CD4-positive, alpha-beta T cell (primary cell): ENCODE results near the gene HPS1. TPM values are rescaled to one million over a fixed set of nuclear protein-coding genes. Genes with fewer than 3 reads are reported as not detected.

Source experiments
- ATAC-seq: fragments of 200-7000 bp; cut with Tn5 transposase; one replicate; pipeline ENCODE4 v1.10.0; 2022; ENCODE audit warnings: mild to moderate bottlenecking; ENCODE audit not compliant: poor library complexity
- CTCF ChIA-PET: fragments of 350-600 bp; sonication (Branson Sonifier 250); formaldehyde crosslinking; loops from one replicate; lab custom pipeline; 2021; ENCODE audit warnings: antibody characterized with exemption, inconsistent platforms; lab: Charles Lee
- POLR2A ChIA-PET: fragments of 350-600 bp; sonication (Branson Sonifier 250); formaldehyde crosslinking; loops from one replicate; lab custom pipeline; 2021; ENCODE audit warnings: antibody characterized with exemption, inconsistent platforms; lab: Charles Lee
- DNase-seq, 14 experiments: peaks; one replicate each; pipeline ENCODE4 v3.0.0-alpha.2; 2013 to 2020; ENCODE audit warnings: mixed read lengths in 2 of 14
- H3K27ac ChIP-seq, 2 donors: one replicate each; pipeline versions ENCODE4 v1.5.1 to v1.7.0; 2013; ENCODE audit warnings: low read length in 2 of 2, low read depth in 1 of 2, mild to moderate bottlenecking in 1 of 2
- H3K27me3 ChIP-seq, 2 experiments: 1 replicate in 1 of 2; 2 replicates in 1 of 2; pipeline versions ENCODE4 v1.6.1 to v1.7.0; 2013; ENCODE audit warnings: low read length in 2 of 2, control low read depth in 1 of 2, mild to moderate bottlenecking in 1 of 2, moderate library complexity in 1 of 2; ENCODE audit not compliant: insufficient read depth in 2 of 2, control insufficient read depth in 1 of 2
- H3K36me3 ChIP-seq: one replicate; pipeline ENCODE4 v1.6.1; 2013; ENCODE audit warnings: low read length, control low read depth; ENCODE audit not compliant: insufficient read depth
- H3K4me1 ChIP-seq: one replicate; pipeline ENCODE4 v1.6.1; 2013; ENCODE audit warnings: low read length, control low read depth; ENCODE audit not compliant: insufficient read depth
- H3K4me3 ChIP-seq: one replicate; pipeline ENCODE4 v1.5.1; 2013; ENCODE audit warnings: mild to moderate bottlenecking, low read length, moderate library complexity
- H3K9me3 ChIP-seq, 2 experiments: 1 replicate in 1 of 2; 2 replicates in 1 of 2; pipeline versions ENCODE4 v1.6.1 to v1.7.0; 2013; ENCODE audit warnings: low read length in 2 of 2, mild to moderate bottlenecking in 2 of 2, control low read depth in 1 of 2, moderate library complexity in 1 of 2; ENCODE audit not compliant: control insufficient read depth in 1 of 2, insufficient read depth in 1 of 2
- H3K27ac Mint-ChIP-seq: one replicate; pipeline ENCODE4 v1.8.0; 2020; ENCODE audit warnings: mixed read lengths
- H3K27me3 Mint-ChIP-seq: one replicate; pipeline ENCODE4 v1.8.0; 2021; ENCODE audit warnings: mixed read lengths
- H3K36me3 Mint-ChIP-seq: one replicate; pipeline ENCODE4 v1.8.0; 2021; ENCODE audit warnings: low read depth, mixed read lengths
- H3K4me1 Mint-ChIP-seq: one replicate; pipeline ENCODE4 v1.8.0; 2021; ENCODE audit warnings: low read depth, mixed read lengths
- H3K4me3 Mint-ChIP-seq: one replicate; pipeline ENCODE4 v1.8.0; 2020; ENCODE audit warnings: mild to moderate bottlenecking, mixed read lengths
- H3K9me3 Mint-ChIP-seq: one replicate; pipeline ENCODE4 v1.8.0; 2020; ENCODE audit warnings: mixed read lengths
- intact Hi-C, 2 experiments: fragments of 100-400 bp; cut with DNase I in 1 of 2; cut with micrococcal nuclease in 1 of 2; formaldehyde crosslinking; loops; one replicate each; pipeline versions ENCODE4 v1.15.1 to v1.9.0; 2023 to 2025; cut with DNase I, micrococcal nuclease
- total RNA-seq, 174 experiments: library from RNA in 2 of 174; stranded (reverse) in 2 of 174; gene quantifications; one replicate each; pipeline ENCODE4 v1.2.3 and lab custom pipeline; 2021 to 2026
- TF ChIP-seq, protein P1 (sequence below): fragments of 200-600 bp; IDR thresholded peaks from one replicate; pipeline ENCODE4 v1.8.0; 2022; ENCODE audit warnings: antibody characterized with exemption, mild to moderate bottlenecking

The HPS1 gene
- total RNA-seq, 2 experiments from 2014 or later: 49.8 to 50.5 TPM

DNA sequence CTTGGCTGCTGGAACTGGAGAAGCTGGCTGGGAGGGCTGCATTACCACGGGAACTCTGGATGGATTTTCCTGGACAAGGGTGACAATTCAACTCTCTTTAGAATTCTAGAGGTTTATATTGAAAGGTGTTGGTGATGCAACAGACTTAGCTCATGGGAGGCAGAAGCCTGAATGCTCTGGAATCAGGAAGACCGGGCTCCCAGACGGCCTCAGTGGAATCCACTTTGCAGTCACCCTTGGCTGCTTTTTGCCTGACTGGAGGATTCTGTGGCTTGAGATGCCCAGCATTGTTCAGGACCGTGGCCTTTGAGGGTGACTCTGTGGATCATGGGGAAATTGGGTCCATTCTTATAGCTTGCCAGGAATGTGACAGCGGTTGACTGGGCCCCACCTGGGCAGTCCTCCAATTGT lies 64.0 kb downstream of the HPS1 start:
- intact Hi-C loops: no loop called here
- H3K27ac ChIP-seq: no peak overlapping the region
- Mint-ChIP-seq H3K4me3 (no peak overlapping the region), H3K27me3 (no peaks in the 10 kb centered on the region), H3K4me1 (no peaks in the 10 kb centered on the region), H3K9me3 (no peaks in the 10 kb centered on the region), H3K36me3 (peaks cover 27% of the 10 kb centered on the region), H3K27ac (no peak overlapping the region)
- DNase-seq (no peak), ATAC-seq (no peak)
- H3K36me3 ChIP-seq: peaks cover 10% of the 10 kb centered on the region
- CTCF ChIA-PET: no interaction called here
- POLR2A ChIA-PET: no interaction called here
- no peaks in the 10 kb centered on the region for H3K27me3 ChIP-seq
- H3K9me3 ChIP-seq: no peaks in the 10 kb centered on the region
- TF ChIP-seq, protein P1, sequence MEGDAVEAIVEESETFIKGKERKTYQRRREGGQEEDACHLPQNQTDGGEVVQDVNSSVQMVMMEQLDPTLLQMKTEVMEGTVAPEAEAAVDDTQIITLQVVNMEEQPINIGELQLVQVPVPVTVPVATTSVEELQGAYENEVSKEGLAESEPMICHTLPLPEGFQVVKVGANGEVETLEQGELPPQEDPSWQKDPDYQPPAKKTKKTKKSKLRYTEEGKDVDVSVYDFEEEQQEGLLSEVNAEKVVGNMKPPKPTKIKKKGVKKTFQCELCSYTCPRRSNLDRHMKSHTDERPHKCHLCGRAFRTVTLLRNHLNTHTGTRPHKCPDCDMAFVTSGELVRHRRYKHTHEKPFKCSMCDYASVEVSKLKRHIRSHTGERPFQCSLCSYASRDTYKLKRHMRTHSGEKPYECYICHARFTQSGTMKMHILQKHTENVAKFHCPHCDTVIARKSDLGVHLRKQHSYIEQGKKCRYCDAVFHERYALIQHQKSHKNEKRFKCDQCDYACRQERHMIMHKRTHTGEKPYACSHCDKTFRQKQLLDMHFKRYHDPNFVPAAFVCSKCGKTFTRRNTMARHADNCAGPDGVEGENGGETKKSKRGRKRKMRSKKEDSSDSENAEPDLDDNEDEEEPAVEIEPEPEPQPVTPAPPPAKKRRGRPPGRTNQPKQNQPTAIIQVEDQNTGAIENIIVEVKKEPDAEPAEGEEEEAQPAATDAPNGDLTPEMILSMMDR: no peak
- H3K4me1 ChIP-seq: no peaks in the 10 kb centered on the region
- H3K4me3 ChIP-seq: no peak overlapping the region

DNA sequence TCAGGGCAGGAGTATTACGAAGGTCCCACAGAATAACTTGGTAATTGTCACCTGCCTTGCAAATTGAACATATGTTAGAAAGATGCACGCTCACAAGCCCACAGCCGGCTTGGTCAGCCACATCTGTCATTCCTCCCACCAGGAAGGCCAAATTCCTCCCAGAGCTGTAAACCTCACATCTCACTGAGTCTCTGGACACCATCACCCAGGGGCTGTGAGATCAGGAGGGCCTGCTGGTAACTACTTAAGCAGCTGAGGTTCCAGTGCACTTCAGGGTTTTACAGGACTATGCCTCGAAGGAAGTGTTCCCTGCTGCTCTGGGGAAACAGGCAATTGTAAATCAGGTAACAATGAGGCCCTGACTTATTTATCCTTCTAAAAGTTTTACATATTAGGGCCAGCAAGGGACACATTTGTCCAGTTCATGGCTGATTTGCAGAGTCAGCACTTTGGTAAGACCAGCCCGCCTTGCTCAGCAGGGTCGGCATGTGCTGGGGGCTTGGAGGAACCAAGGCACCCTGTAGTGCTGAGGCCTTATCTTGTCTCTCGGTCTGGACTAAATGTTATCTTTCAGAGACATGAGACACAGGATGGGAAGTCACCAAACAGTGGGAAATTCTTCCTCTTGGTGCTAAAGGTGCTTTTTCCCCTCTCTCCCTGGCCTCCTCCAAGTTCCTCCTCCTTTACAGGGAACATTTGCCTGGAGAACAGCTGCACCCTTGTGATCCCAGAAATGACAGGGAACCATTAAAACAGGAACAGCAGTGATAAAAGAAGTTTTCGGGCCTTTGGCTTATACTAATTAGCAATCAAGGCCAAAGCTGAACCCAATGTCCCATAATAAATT lies 66.0 kb downstream of the HPS1 start:
- POLR2A ChIA-PET: no interaction called here
- intact Hi-C loops: no loop called here
- ATAC-seq (no peak), DNase-seq (no peak)
- no peak overlapping the region for H3K27ac ChIP-seq
- H3K4me1 ChIP-seq: no peaks in the 10 kb centered on the region
- Mint-ChIP-seq H3K27me3 (no peaks in the 10 kb centered on the region), H3K4me1 (no peaks in the 10 kb centered on the region), H3K36me3 (peaks cover 26% of the 10 kb centered on the region), H3K9me3 (no peaks in the 10 kb centered on the region), H3K4me3 (no peak overlapping the region), H3K27ac (no peak overlapping the region)
- H3K27me3 ChIP-seq: no peaks in the 10 kb centered on the region
- H3K4me3 ChIP-seq: no peak overlapping the region
- CTCF ChIA-PET: interaction anchor here (0.7 kb wide), 1 partner anchor 214 kb away, joined by 3 read pairs; no protein-coding TSS in a partner anchor
- TF ChIP-seq, protein P1: no peak
- H3K9me3 ChIP-seq: no peaks in the 10 kb centered on the region
- peaks cover 10% of the 10 kb centered on the region for H3K36me3 ChIP-seq

DNA sequence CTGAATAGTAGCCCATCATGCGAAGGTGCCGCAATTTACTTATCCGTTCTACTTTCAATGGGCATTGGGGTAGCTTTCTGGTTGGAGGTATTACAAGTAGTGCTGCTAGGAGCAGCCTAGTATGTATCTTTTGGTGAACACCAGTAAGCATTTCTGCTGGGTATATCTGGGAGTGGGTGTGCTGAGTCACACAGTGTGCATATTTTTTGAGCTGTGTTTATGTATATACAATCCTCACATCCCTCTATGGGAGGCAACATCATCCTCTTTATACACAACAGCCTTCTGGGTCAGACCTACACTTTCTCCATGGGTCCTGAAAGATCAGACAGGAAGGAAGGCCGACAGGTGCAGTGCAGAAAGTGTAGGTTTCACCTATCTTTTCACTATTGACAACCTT lies 68.0 kb downstream of the HPS1 start:
- no peak overlapping the region for H3K4me3 ChIP-seq
- POLR2A ChIA-PET: no interaction called here
- TF ChIP-seq, protein P1: no peak

More for the DNA sequence above, 68.0 kb downstream of the HPS1 start:
- Histone ChIP-seq H3K4me1 (no peaks in the 10 kb centered on the region), H3K27ac (no peak overlapping the region), H3K27me3 (peaks cover 0 to 3% of the 10 kb centered on the region in 2 experiments), H3K9me3 (no peaks in the 10 kb centered on the region), H3K36me3 (peaks cover 2% of the 10 kb centered on the region)
- DNase-seq (no peak), ATAC-seq (no peak)
- CTCF ChIA-PET: no interaction called here
- intact Hi-C loops: no loop called here
- Mint-ChIP-seq H3K4me1 (no peaks in the 10 kb centered on the region), H3K27ac (no peak overlapping the region), H3K36me3 (peaks cover 18% of the 10 kb centered on the region), H3K4me3 (no peak overlapping the region), H3K27me3 (peaks cover 9% of the 10 kb centered on the region), H3K9me3 (no peaks in the 10 kb centered on the region)
